SK-N-SH (cell line): ENCODE results near the gene MAGI2.

Experiments
- CTCF ChIP-seq: fragments of 200-600 bp; sonication (generic); IDR thresholded peaks from 2 replicates; pipeline ENCODE4 v1.6.1; 2017; ENCODE audit warnings: antibody characterized with exemption, mild to moderate bottlenecking, moderate library complexity
- ELF1 ChIP-seq: IDR thresholded peaks from 2 replicates; pipeline ENCODE4 v1.4.0; 2012
- FOXJ3 ChIP-seq: sonication (generic); formaldehyde crosslinking; IDR thresholded peaks from 2 replicates; pipeline ENCODE4 v1.5.1; 2020; ENCODE audit warnings: mild to moderate bottlenecking, missing genetic modification reagents
- GABPA ChIP-seq: IDR thresholded peaks from 2 replicates; pipeline ENCODE4 v1.4.0; 2012; ENCODE audit warnings: low read depth, mild to moderate bottlenecking
- JUND ChIP-seq: IDR thresholded peaks from 2 replicates; pipeline ENCODE4 v1.4.0; 2012
- PBX3 ChIP-seq: IDR thresholded peaks from 2 replicates; pipeline ENCODE4; 2012
- POLR2AphosphoS5 ChIP-seq: IDR thresholded peaks from 2 replicates; pipeline ENCODE4 v1.6.1; 2012; ENCODE audit warnings: low read depth, low read length
- RAD21 ChIP-seq: IDR thresholded peaks from 2 replicates; pipeline ENCODE4 v1.6.1; 2012; ENCODE audit warnings: mild to moderate bottlenecking, low read length
- SIN3A ChIP-seq: IDR thresholded peaks from 2 replicates; pipeline ENCODE4 v1.6.1; 2012; ENCODE audit warnings: low read depth, mild to moderate bottlenecking, low read length, moderate library complexity, borderline replicate concordance
- TAF1 ChIP-seq: IDR thresholded peaks from 2 replicates; pipeline ENCODE4 v1.6.1; 2012; ENCODE audit warnings: low read depth, mild to moderate bottlenecking, low read length, moderate library complexity, borderline replicate concordance
- TEAD4 ChIP-seq: IDR thresholded peaks from 2 replicates; pipeline ENCODE4 v1.4.0; 2012; ENCODE audit warnings: mild to moderate bottlenecking, borderline replicate concordance; ENCODE audit not compliant: insufficient read depth

- no peak for TF ChIP-seq RAD21
- TF ChIP-seq CTCF = no peak
- no peak for TF ChIP-seq POLR2AphosphoS5
- no peak for TF ChIP-seq PBX3
- no peak for TF ChIP-seq JUND
- TF ChIP-seq FOXJ3 (CRISPR knock-in tag) = no peak
- no peak for TF ChIP-seq GABPA
- no peak for TF ChIP-seq TAF1
- no peak for TF ChIP-seq SIN3A
- TF ChIP-seq ELF1 = no peak
- TF ChIP-seq TEAD4 = no peak
Measured at GRCh38 chr7:78169992-78170391, 1283.5 kb downstream of the MAGI2 start.
